HG02798 (cell line): ENCODE data around the gene SYNPO2L.
"Not testable (repeated sequence)": the region's sequence is repeated elsewhere in the genome, so short reads cannot be mapped to it uniquely, and the experiment has no call there.

ENCODE experiments used
- ATAC-seq: cut with Tn5 transposase; IDR thresholded peaks from one replicate; pipeline ENCODE4 v1.9.1; 2021; ENCODE audit warnings: mild to moderate bottlenecking; ENCODE audit not compliant: unreplicated experiment, poor library complexity

The SYNPO2L gene, protein sequence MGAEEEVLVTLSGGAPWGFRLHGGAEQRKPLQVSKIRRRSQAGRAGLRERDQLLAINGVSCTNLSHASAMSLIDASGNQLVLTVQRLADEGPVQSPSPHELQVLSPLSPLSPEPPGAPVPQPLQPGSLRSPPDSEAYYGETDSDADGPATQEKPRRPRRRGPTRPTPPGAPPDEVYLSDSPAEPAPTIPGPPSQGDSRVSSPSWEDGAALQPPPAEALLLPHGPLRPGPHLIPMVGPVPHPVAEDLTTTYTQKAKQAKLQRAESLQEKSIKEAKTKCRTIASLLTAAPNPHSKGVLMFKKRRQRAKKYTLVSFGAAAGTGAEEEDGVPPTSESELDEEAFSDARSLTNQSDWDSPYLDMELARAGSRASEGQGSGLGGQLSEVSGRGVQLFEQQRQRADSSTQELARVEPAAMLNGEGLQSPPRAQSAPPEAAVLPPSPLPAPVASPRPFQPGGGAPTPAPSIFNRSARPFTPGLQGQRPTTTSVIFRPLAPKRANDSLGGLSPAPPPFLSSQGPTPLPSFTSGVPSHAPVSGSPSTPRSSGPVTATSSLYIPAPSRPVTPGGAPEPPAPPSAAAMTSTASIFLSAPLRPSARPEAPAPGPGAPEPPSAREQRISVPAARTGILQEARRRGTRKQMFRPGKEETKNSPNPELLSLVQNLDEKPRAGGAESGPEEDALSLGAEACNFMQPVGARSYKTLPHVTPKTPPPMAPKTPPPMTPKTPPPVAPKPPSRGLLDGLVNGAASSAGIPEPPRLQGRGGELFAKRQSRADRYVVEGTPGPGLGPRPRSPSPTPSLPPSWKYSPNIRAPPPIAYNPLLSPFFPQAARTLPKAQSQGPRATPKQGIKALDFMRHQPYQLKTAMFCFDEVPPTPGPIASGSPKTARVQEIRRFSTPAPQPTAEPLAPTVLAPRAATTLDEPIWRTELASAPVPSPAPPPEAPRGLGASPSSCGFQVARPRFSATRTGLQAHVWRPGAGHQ

DNA sequence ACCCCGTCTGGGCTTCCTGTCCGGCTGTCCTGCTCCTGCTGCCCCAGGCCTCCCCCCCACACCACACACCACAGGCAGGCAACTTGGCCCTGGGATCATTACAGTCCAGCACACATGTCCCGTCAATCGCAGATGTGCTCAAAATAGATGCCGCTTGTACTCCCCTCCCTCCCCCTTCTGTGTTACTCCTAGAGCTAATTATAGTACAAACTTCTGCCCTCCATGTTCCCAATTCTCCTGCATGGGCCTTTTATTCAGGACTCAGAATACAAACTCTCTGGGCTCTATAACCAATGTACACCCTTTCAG is at the start of gene SYNPO2L:
Gene SYNPO2L, minus strand, starts transcription at position 40 of the 309 bp plus-strand sequence. CDS start 107 bp downstream, outside the sequence.
- ATAC-seq = no peak

GRCh38 chr10:73703924-73704323 is 48.1 kb upstream of the SYNPO2L start:
- ATAC-seq = not testable (repeated sequence)

DNA sequence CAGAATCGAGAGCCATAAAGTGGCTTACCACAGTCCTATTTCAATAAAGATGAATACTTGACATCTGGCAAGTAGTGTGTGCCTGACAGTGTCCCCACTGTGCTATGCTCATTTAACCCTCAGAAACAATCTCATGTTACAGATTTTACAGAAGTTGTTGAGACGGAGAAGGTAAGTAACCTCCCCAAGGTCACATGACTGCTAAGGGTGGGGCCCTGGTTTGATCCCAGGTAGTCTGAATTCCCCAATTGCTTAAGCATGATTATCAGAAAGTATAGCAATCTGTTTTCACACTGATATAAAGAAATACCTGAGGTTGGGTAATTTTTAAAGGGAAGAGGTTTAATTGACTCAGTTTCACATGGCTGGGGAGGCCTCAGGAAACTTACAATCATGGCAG is 43.0 kb upstream of the SYNPO2L start:
- not testable (repeated sequence) for ATAC-seq

- ATAC-seq = not testable (repeated sequence)
Observed at GRCh38 chr10:73697675-73698159, 41.9 kb upstream of the SYNPO2L start, which contains the start of gene AGAP5. Gene AGAP5, minus strand, starts transcription at chr10:73698109. Its CDS starts 354 bp downstream, at chr10:73697755.

DNA sequence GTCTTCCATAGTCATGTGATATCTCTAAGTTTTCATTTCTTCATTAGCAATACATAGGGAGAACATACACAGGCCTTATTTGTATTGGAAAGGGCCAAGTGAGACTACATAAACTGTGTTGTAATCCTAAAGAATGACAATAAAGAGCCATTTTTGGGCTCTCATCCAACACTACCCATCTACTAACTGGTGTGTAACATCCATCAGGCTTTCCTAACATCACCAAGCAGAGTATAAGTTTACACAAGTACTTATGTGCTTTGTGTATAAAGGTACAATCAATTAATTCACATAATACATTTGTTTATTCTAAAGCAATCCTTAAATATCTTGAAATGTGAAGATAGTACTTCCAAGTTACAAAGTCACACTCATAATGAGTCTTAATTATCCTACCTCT is 39.5 kb upstream of the SYNPO2L start:
- not testable (repeated sequence) for ATAC-seq

- not testable (repeated sequence) for ATAC-seq
Observed at GRCh38 chr10:73690755-73691154, 34.9 kb upstream of the SYNPO2L start.

- not testable (repeated sequence) for ATAC-seq
Observed at GRCh38 chr10:73689596-73689995, 33.8 kb upstream of the SYNPO2L start.

DNA sequence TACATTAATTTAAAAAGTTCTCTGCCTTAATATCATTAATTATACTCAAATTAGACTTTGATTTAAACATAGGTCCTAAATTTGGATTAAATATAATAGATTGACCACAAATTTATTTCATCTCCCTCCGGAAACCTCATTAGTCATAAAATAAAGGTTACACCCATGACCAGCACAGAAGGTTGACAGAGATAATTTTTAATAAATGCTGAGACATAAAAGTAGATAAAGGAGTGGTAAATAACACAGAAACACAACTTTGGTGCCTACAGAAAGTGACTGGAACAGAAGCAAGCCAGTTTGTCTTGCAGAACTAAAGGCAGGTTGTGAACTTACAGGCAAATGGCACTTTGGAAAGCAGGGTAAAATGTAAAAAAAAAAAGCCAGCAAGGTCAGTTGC is 31.8 kb upstream of the SYNPO2L start:
- not testable (repeated sequence) for ATAC-seq

GRCh38 chr10:73674546-73674945 is 18.7 kb upstream of the SYNPO2L start:
- ATAC-seq = not testable (repeated sequence)

- ATAC-seq = not testable (repeated sequence)
Observed at GRCh38 chr10:73668378-73668777, 12.5 kb upstream of the SYNPO2L start.

DNA sequence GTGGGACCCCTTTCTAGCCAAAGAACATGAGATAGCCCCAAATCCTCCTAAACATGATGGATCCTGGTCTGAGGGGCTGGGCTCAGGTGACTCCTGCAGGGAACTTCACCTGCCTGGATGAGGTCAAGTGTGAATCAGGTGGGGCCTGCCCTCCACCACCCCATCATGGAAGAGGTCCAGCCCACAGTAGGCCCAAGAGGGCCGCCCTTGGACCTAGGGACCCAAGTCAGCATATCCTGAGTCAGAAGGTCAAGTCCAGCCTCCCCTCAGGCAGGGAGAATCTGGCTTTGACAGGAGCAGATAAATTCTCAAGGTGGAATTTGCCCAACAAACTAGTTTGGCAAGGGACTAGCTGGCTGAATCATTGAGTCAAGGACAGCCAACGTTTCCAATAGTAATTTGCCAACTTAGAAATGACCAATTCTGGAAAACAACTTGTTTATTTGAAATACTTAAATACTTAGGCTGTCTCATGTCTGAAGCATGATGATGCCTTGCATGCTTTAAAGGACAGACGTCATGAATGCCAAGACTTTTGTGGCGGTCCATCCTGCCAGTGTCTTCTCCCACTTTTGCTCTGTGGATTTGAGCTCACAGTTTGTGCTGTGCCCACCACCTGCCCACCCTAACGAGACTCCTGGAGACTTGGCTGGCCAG is 10.5 kb upstream of the SYNPO2L start:
- not testable (repeated sequence) for ATAC-seq

GRCh38 chr10:73665581-73665980 is 9.8 kb upstream of the SYNPO2L start:
- ATAC-seq = not testable (repeated sequence)

DNA sequence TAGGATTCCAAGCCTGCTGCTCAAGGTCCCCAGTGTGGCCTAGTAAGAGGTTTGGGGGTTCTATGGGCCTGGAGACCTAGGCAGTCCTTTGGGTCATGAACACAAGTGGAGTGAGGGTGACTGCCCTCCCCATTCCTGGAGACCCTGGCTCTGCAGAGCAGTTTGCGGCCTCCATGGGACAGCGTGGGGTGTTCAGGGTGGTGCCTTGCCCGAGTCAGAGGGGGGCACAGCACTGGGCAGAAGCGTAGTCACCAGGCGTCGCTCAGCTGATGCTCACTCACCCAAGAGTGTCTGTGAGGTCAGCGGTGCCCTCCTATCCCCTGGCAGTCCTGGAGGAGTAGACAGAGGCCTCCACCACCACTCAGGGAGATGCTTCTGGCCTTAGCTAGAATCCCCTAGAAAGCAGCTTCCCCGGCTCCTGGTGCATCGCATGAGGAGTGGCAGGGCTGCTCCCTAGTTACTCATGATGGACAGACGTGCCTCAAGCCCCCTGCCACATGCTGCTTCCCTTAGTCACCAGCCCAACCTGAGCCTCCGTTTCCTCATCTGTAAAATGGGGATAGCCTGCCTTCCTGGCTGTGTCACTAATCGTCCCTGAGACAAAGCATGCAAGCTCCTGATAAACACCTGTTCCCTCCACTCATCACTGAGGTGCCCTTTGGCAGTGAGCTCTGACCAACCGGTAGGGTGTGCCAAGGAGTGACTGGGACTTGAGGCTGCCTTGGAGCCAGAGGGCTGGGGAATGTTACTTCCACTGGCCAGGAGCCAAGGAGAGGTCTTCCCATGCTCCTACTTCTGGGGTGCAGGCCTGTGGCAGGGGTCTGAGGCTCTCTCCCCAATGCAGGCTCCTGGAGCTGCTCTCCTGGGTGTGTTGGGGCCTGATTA is 8.6 kb upstream of the SYNPO2L start:
- ATAC-seq = not testable (repeated sequence)

DNA sequence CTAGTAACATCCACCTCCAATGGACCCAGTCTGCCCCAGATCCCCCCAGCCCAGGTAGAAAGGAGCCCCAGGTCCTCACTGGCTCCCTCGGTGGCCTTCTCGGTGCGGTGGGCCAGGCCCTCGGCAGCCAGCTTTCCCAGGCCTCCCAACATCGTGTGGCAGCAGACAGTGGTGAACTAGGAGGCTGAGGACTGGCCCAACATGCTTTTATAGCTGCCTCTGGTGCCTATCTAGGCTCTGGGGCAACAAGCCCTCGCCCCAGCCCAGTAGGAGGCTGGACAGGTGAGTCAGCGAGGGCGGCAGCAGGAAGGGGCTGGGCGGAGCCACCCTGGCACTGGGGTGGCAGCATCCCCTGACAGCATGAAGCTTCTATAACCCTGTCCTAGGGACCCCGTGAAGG is 7.8 kb upstream of the SYNPO2L start:
- ATAC-seq = not testable (repeated sequence)

DNA sequence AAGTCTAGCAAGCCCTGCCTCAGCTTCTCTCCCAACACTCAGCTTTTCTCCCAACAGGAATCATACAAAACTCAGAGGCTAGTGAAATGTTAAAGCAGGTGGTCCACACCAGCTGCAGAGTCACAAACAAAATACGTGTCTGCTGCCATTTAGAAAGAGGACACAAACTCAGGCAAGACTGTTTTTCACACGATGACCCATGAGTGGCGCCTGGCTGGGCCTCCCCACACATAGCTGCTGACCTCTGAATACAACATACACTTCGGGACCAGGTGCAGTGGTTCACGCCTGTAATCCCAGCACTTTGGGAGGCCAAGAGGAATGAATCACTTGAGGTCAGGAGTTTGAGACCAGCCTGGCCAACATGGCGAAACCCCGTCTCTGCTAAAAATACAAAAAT is 6.9 kb upstream of the SYNPO2L start:
- not testable (repeated sequence) for ATAC-seq

DNA sequence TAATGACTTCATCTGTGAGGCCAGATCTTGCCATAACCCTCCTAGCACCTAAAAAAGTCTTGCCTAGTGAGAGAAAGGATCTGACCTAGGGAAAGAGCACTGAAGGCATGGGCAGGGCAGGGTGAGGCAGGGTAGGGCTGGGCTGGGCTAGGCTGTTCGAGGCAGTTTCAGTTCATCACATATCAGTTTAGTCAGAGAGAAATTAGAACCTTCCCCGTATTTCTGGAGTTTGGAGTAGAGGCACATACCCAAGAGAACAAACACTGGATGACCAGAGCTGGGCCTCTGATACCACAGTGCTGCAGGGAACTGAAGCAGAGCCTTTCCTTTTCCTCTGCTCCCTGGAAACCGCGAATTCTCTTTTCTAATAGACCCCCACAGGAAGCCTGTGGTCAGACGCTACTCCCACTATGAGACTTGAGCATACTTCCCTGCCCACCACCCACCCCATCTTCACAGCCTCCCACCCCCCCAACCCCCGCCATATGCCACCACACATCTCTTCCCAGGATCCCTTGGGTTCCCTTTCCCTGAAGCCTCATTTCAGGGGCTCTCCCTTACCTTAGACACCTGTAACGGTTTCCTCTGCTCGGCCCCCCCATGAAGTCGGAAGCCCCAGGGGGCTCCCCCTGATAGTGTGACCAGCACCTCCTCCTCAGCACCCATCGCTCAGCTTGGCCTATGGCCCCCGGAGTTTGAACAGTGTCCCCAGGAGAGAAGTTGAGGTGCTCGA is 406 bp downstream of the SYNPO2L start:
- ATAC-seq = no peak

DNA sequence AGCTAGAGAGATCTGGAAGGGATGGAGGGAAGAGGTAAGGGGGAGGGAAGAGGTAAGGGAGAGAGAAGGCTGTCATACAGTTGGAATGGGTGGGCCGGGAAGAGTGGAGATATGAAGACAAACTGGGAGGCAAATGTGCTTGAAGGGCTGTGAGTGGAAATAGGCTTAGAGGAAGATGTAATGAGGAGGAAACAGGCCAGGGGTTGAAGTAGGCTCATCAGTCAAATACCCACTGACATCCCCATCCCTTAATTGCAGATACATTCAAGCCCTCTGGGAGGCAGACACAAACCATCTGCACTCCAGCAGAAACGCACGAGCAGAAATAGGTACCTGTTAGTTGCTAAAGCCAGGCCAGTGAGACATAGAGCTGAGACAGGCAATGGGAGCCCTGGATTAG is 2.1 kb downstream of the SYNPO2L start:
- ATAC-seq = no peak

DNA sequence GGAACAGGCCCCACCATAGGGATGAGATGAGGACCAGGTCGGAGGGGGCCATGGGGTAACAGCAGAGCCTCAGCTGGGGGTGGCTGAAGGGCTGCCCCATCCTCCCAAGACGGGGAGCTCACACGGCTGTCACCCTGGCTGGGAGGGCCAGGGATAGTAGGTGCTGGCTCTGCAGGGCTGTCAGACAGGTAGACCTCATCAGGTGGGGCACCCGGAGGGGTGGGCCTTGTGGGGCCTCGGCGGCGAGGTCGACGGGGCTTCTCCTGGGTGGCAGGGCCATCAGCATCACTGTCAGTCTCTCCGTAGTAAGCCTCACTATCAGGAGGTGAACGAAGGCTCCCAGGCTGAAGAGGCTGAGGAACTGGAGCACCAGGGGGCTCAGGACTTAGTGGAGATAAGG is 2.6 kb downstream of the SYNPO2L start:
- ATAC-seq = no peak
